GM23338 (cell line): ENCODE data around the gene COL9A3. TPM values are rescaled to one million over a fixed set of nuclear protein-coding genes. Genes with fewer than 3 reads are reported as not detected.
A peak's percentile ranks its signal among the peaks of the same experiment; 100 is the strongest.

Experiments used
- ATAC-seq: fragments of 200-7000 bp; cut with Tn5 transposase; 3 replicates; pipeline ENCODE4 v1.9.1; 2020
- DNase-seq: peaks from one replicate; pipeline ENCODE4 v3.0.0-alpha.2; 2015; ENCODE audit warnings: low spot score
- H2AFZ ChIP-seq: fragments of 200-600 bp; sonication (generic); 2 replicates; pipeline ENCODE4 v1.8.0; 2016; ENCODE audit warnings: antibody characterized with exemption, mild to moderate bottlenecking, moderate library complexity
- H3F3A ChIP-seq: fragments of 200-600 bp; sonication (generic); replicated peaks from 2 replicates; pipeline ENCODE4 v1.8.0; 2017; ENCODE audit warnings: antibody characterized with exemption, mixed run types, low read depth
- H3K27ac ChIP-seq: fragments of 200-600 bp; sonication (generic); 2 replicates; pipeline ENCODE4 v1.6.1; 2016; ENCODE audit warnings: low read depth
- H3K27me3 ChIP-seq: fragments of 200-600 bp; sonication (generic); 2 replicates; pipeline ENCODE4 v1.8.0; 2016; ENCODE audit warnings: mild to moderate bottlenecking, mixed run types, moderate library complexity; ENCODE audit not compliant: insufficient read depth
- H3K36me3 ChIP-seq: fragments of 200-600 bp; sonication (generic); 2 replicates; pipeline ENCODE4 v1.8.0; 2016; ENCODE audit warnings: mild to moderate bottlenecking; ENCODE audit not compliant: insufficient read depth
- H3K4me1 ChIP-seq: fragments of 200-600 bp; sonication (generic); 2 replicates; pipeline ENCODE4 v1.8.0; 2016; ENCODE audit warnings: mild to moderate bottlenecking, moderate library complexity; ENCODE audit not compliant: insufficient read depth
- H3K4me2 ChIP-seq: fragments of 200-600 bp; sonication (generic); 2 replicates; pipeline ENCODE4 v1.7.1; 2017; ENCODE audit warnings: mixed run types
- H3K4me3 ChIP-seq: fragments of 200-600 bp; sonication (generic); 2 replicates; pipeline ENCODE4 v1.6.1; 2016; ENCODE audit warnings: mixed run types
- H3K79me2 ChIP-seq: fragments of 200-600 bp; sonication (generic); replicated peaks from 2 replicates; pipeline ENCODE4 v1.8.0; 2017; ENCODE audit warnings: mild to moderate bottlenecking; ENCODE audit not compliant: insufficient read depth
- H3K9me2 ChIP-seq: fragments of 200-600 bp; sonication (generic); 2 replicates; pipeline ENCODE4 v1.8.0; 2017; ENCODE audit not compliant: insufficient read depth
- H4K20me1 ChIP-seq: fragments of 200-600 bp; sonication (generic); replicated peaks from 2 replicates; pipeline ENCODE4 v1.8.0; 2017; ENCODE audit warnings: mild to moderate bottlenecking; ENCODE audit not compliant: insufficient read depth
- H3K27ac Mint-ChIP-seq: 2 replicates; pipeline ENCODE4 v1.8.0; 2020; ENCODE audit warnings: inconsistent platforms, mild to moderate bottlenecking, moderate library complexity, mixed read lengths
- H3K27me3 Mint-ChIP-seq: 3 replicates; pipeline ENCODE4 v1.8.0; 2022; ENCODE audit warnings: low read depth, mild to moderate bottlenecking, moderate library complexity, mixed read lengths, inconsistent platforms; ENCODE audit not compliant: insufficient read depth, poor library complexity
- H3K36me3 Mint-ChIP-seq: 3 replicates; pipeline ENCODE4 v1.8.0; 2021; ENCODE audit warnings: low read depth, mild to moderate bottlenecking, inconsistent platforms, moderate library complexity, mixed read lengths
- H3K4me1 Mint-ChIP-seq: 3 replicates; pipeline ENCODE4 v1.8.0; 2020; ENCODE audit warnings: mild to moderate bottlenecking, inconsistent platforms, mixed read lengths
- H3K4me3 Mint-ChIP-seq: 3 replicates; pipeline ENCODE4 v1.8.0; 2021; ENCODE audit warnings: moderate library complexity, mild to moderate bottlenecking, inconsistent platforms, mixed read lengths
- H3K9me3 Mint-ChIP-seq: 3 replicates; pipeline ENCODE4 v1.8.0; 2020; ENCODE audit warnings: moderate library complexity, mild to moderate bottlenecking, inconsistent platforms, mixed read lengths
- CREB1 ChIP-seq: fragments of 250-450 bp; sonication (Bioruptor Pico); IDR thresholded peaks from 2 replicates; pipeline ENCODE4 v1.5.0; 2020; ENCODE audit warnings: low read depth, mild to moderate bottlenecking, moderate library complexity
- ZNF331 ChIP-seq: fragments of 250-450 bp; sonication (Bioruptor Pico); IDR thresholded peaks from 2 replicates; pipeline ENCODE4 v1.5.0; 2020; ENCODE audit warnings: low read depth, mild to moderate bottlenecking, moderate library complexity
- polyA plus RNA-seq: library from polyadenylated mRNA; unstranded; fragments of >200 nt; fragmentation: Nextera tagmentation; extraction: Ambion mirVana; gene quantifications from 2 replicates; pipeline ENCODE4 v1.2.1, GENCODE V29; 2016
- total RNA-seq: library from RNA; depleted of rRNA; stranded (reverse); fragments of >200 nt; shearing (Covaris generic); gene quantifications from 2 replicates; pipeline ENCODE4 v1.2.3, GENCODE V29; 2014
- TF ChIP-seq, protein P1 (sequence below): fragments of 250-450 bp; sonication (Bioruptor Pico); IDR thresholded peaks from 2 replicates; pipeline ENCODE4 v1.5.0; 2020; ENCODE audit warnings: mild to moderate bottlenecking, moderate library complexity
- TF ChIP-seq, protein P2 (sequence below), 2 experiments: fragments of 200-600 bp in 1 of 2; sonication (generic) in 1 of 2; conservative IDR thresholded peaks; 2 replicates each; pipeline versions ENCODE4 v1.5.1 to v1.6.1; 2016 to 2017; ENCODE audit warnings: antibody characterized with exemption in 2 of 2, low read depth in 2 of 2, mild to moderate bottlenecking in 2 of 2, moderate library complexity in 1 of 2

Gene COL9A3
- total and polyA plus RNA-seq, 2 experiments from 2014 or later, result 74.9 to 113 TPM

DNA sequence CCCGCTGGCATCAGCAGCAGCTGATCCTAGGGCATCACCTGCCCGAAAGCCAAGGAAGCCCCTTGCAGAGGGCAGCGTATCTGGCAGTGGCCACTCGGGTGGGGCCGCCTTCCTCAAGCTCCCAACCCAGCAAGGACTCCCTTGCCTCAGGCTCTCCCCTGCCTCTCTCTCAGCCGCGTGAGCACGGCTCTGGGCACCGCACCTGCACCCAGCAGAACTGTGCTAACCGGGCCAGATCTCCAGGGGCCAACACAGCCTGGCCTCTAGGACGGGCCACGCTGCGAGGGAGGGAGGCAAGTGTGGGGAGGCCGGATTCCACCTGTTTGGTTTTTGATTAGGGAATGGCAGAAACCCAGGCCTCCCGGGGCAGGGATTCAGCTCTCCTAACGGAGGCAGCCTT, 32.4 kb upstream of the COL9A3 start:
- DNase-seq (no peak), ATAC-seq (no peak)
- H3K79me2 ChIP-seq, result no peaks in the 10 kb centered on the region
- H3K4me1 Mint-ChIP-seq, result peaks cover 4% of the 10 kb centered on the region
- TF ChIP-seq, protein P1, sequence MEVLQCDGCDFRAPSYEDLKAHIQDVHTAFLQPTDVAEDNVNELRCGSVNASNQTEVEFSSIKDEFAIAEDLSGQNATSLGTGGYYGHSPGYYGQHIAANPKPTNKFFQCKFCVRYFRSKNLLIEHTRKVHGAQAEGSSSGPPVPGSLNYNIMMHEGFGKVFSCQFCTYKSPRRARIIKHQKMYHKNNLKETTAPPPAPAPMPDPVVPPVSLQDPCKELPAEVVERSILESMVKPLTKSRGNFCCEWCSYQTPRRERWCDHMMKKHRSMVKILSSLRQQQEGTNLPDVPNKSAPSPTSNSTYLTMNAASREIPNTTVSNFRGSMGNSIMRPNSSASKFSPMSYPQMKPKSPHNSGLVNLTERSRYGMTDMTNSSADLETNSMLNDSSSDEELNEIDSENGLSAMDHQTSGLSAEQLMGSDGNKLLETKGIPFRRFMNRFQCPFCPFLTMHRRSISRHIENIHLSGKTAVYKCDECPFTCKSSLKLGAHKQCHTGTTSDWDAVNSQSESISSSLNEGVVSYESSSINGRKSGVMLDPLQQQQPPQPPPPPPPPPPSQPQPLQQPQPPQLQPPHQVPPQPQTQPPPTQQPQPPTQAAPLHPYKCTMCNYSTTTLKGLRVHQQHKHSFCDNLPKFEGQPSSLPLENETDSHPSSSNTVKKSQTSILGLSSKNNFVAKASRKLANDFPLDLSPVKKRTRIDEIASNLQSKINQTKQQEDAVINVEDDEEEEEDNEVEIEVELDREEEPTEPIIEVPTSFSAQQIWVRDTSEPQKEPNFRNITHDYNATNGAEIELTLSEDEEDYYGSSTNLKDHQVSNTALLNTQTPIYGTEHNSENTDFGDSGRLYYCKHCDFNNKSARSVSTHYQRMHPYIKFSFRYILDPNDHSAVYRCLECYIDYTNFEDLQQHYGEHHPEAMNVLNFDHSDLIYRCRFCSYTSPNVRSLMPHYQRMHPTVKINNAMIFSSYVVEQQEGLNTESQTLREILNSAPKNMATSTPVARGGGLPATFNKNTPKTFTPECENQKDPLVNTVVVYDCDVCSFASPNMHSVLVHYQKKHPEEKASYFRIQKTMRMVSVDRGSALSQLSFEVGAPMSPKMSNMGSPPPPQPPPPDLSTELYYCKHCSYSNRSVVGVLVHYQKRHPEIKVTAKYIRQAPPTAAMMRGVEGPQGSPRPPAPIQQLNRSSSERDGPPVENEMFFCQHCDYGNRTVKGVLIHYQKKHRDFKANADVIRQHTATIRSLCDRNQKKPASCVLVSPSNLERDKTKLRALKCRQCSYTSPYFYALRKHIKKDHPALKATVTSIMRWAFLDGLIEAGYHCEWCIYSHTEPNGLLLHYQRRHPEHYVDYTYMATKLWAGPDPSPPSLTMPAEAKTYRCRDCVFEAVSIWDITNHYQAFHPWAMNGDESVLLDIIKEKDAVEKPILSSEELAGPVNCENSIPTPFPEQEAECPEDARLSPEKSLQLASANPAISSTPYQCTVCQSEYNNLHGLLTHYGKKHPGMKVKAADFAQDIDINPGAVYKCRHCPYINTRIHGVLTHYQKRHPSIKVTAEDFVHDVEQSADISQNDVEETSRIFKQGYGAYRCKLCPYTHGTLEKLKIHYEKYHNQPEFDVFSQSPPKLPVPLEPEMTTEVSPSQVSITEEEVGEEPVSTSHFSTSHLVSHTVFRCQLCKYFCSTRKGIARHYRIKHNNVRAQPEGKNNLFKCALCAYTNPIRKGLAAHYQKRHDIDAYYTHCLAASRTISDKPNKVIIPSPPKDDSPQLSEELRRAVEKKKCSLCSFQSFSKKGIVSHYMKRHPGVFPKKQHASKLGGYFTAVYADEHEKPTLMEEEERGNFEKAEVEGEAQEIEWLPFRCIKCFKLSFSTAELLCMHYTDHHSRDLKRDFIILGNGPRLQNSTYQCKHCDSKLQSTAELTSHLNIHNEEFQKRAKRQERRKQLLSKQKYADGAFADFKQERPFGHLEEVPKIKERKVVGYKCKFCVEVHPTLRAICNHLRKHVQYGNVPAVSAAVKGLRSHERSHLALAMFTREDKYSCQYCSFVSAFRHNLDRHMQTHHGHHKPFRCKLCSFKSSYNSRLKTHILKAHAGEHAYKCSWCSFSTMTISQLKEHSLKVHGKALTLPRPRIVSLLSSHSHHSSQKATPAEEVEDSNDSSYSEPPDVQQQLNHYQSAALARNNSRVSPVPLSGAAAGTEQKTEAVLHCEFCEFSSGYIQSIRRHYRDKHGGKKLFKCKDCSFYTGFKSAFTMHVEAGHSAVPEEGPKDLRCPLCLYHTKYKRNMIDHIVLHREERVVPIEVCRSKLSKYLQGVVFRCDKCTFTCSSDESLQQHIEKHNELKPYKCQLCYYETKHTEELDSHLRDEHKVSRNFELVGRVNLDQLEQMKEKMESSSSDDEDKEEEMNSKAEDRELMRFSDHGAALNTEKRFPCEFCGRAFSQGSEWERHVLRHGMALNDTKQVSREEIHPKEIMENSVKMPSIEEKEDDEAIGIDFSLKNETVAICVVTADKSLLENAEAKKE (CRISPR knock-in tag), result no peak
- TF ChIP-seq ZNF331, result no peak
- no peak overlapping the region for H3K4me3 Mint-ChIP-seq
- H2AFZ ChIP-seq, result no peak overlapping the region
- no peaks in the 10 kb centered on the region for H3K9me3 Mint-ChIP-seq
- no peak overlapping the region for H3K4me3 ChIP-seq
- no peak overlapping the region for H3K27ac ChIP-seq
- 0 out of 2 replicates have a peak, but pooled peaks cover 2% of the 10 kb centered on the region for H3F3A ChIP-seq
- no peaks in the 10 kb centered on the region for H4K20me1 ChIP-seq
- no peaks in the 10 kb centered on the region for H3K36me3 ChIP-seq
- H3K9me2 ChIP-seq, result no peaks in the 10 kb centered on the region
- H3K4me1 ChIP-seq, result no peaks in the 10 kb centered on the region
- peaks cover 7% of the 10 kb centered on the region for H3K27me3 Mint-ChIP-seq
- no peaks in the 10 kb centered on the region for H3K36me3 Mint-ChIP-seq
- H3K4me2 ChIP-seq, result no peak overlapping the region
- H3K27ac Mint-ChIP-seq, result no peak overlapping the region
- no peaks in the 10 kb centered on the region for H3K27me3 ChIP-seq

DNA sequence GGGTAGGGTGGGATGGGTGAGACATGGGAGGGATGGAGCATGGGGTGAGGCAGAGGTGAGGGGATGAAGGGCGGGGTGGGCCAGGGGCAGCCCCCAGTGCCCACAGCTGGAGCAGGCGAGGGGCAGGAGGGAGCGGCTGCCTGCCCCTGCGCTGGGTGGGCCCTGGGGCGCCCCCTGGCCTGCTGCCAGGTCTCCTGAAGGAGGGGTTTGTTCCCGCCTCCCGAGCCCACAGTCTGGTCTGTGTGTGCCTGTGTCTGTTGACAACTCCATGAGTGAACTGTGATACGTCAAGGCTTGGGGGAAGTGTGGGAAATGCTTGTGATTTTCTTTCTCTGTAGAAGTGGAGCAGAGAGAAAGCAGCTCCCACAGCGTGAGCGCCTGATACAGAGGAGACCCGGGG, 31.5 kb upstream of the COL9A3 start:
- Mint-ChIP-seq H3K27me3 (peaks cover 10% of the 10 kb centered on the region), H3K9me3 (no peaks in the 10 kb centered on the region), H3K4me3 (no peak overlapping the region), H3K27ac (no peak overlapping the region), H3K36me3 (no peaks in the 10 kb centered on the region), H3K4me1 (peaks cover 4% of the 10 kb centered on the region)
- DNase-seq (no peak), ATAC-seq (no peak)
- Histone ChIP-seq H2AFZ (no peak overlapping the region), H3K4me2 (no peak overlapping the region), H3K9me2 (no peaks in the 10 kb centered on the region), H3K4me1 (no peaks in the 10 kb centered on the region), H3K79me2 (no peaks in the 10 kb centered on the region), H3K36me3 (no peaks in the 10 kb centered on the region), H4K20me1 (no peaks in the 10 kb centered on the region), H3F3A (0 out of 2 replicates have a peak, but pooled peaks cover 2% of the 10 kb centered on the region), H3K27me3 (no peaks in the 10 kb centered on the region), H3K27ac (no peak overlapping the region), H3K4me3 (no peak overlapping the region)
- TF ChIP-seq, protein P2, sequence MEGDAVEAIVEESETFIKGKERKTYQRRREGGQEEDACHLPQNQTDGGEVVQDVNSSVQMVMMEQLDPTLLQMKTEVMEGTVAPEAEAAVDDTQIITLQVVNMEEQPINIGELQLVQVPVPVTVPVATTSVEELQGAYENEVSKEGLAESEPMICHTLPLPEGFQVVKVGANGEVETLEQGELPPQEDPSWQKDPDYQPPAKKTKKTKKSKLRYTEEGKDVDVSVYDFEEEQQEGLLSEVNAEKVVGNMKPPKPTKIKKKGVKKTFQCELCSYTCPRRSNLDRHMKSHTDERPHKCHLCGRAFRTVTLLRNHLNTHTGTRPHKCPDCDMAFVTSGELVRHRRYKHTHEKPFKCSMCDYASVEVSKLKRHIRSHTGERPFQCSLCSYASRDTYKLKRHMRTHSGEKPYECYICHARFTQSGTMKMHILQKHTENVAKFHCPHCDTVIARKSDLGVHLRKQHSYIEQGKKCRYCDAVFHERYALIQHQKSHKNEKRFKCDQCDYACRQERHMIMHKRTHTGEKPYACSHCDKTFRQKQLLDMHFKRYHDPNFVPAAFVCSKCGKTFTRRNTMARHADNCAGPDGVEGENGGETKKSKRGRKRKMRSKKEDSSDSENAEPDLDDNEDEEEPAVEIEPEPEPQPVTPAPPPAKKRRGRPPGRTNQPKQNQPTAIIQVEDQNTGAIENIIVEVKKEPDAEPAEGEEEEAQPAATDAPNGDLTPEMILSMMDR (conservative IDR thresholded peaks at IDR 0.05; ENCODE audit: low read depth in 2 of 2), result peak in 1 of 2 experiments; percentile 13; a peak in 1 of 4 replicates
- no peak for TF ChIP-seq CREB1 (CRISPR knock-in tag)
